Dedifferentiated amniotic fluid mesenchymal stem cell (primary cell): ENCODE measurements around the gene ITPKB.

Experiments
- DNase-seq: peaks from one replicate; pipeline ENCODE4 v3.0.0-alpha.2; 2016; ENCODE audit errors: extremely low spot score

ITPKB gene

GRCh38 chr1:226665505-226666163 lies 73.4 kb downstream of the ITPKB start:
- DNase-seq, result no peak

- DNase-seq, result peak; percentile 70
These were observed 74.5 kb downstream of the ITPKB start for GRCh38 chr1:226664413-226665101.

GRCh38 chr1:226663327-226663704 lies 75.8 kb downstream of the ITPKB start:
- DNase-seq, result no peak

- peak; percentile 93 for DNase-seq
These were observed 76.3 kb downstream of the ITPKB start for GRCh38 chr1:226662642-226663326.

GRCh38 chr1:226661965-226662364 lies 77.1 kb downstream of the ITPKB start:
- peak; percentile 16 for DNase-seq

- DNase-seq, result no peak
These were observed 77.8 kb downstream of the ITPKB start for GRCh38 chr1:226661271-226661670.

GRCh38 chr1:226660410-226661182 lies 78.5 kb downstream of the ITPKB start:
- DNase-seq, result no peak

GRCh38 chr1:226659641-226660040 lies 79.4 kb downstream of the ITPKB start:
- no peak for DNase-seq

GRCh38 chr1:226659136-226659535 lies 79.9 kb downstream of the ITPKB start:
- DNase-seq, result no peak

- DNase-seq, result no peak
These were observed 80.4 kb downstream of the ITPKB start for GRCh38 chr1:226658546-226659125.

- no peak for DNase-seq
These were observed 81.1 kb downstream of the ITPKB start for GRCh38 chr1:226657895-226658545.

GRCh38 chr1:226656601-226657277 lies 82.3 kb downstream of the ITPKB start:
- DNase-seq, result peak; percentile 90

- DNase-seq, result no peak
These were observed 82.9 kb downstream of the ITPKB start for GRCh38 chr1:226656201-226656600.

- no peak for DNase-seq
These were observed 83.6 kb downstream of the ITPKB start for GRCh38 chr1:226655251-226656163.

GRCh38 chr1:226654668-226655055 lies 84.4 kb downstream of the ITPKB start:
- no peak for DNase-seq

- DNase-seq, result peak; percentile 27
These were observed 84.9 kb downstream of the ITPKB start for GRCh38 chr1:226654046-226654667.

- no peak for DNase-seq
These were observed 85.7 kb downstream of the ITPKB start for GRCh38 chr1:226653311-226653921.

- no peak for DNase-seq
These were observed 86.5 kb downstream of the ITPKB start for GRCh38 chr1:226652613-226653012.

- no peak for DNase-seq
These were observed 87.4 kb downstream of the ITPKB start for GRCh38 chr1:226651732-226652105.
